ENCODE results near the gene MTX2.

Gene MTX2

DNA sequence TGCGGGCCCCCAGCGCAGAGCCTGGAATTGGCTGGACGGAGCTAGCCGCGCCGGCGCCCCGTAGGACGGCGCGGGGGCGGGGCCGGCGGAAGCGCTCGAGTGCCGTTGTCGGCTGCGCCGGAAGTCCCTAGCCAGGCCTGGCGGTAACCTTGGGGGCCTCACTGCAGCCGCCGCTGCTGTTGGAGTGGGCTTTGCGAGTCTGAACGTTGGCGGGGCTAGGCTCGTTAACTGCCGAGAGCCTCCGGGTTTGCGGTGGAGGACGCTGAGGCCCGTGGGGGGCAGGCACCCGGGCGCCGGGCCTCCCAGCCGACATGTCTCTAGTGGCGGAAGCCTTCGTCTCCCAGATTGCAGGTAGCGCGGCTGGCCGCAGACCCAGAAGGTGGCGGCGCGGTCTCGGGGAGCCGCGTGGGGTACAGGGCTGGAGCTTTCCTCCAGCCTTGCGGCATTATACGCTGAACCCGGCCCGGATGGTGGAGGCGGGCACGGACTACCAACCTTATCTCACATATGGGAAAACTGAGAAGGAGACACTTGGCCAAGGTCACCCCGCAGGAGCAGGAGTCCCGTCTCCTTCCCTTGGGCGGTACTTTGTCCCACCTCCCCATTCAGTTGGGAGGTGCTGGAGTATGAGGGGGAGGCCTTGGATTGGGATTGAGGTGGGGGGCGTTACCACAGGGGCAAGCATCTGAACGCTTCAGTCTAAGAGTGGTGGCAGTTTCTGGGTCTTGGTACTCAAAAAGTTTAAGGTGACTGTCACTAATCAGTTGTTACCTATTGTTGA lies at the start of gene MTX2:
Gene MTX2, plus strand, starts transcription at position 124 of the 781 bp plus-strand sequence. Its CDS starts 188 bp downstream, at position 312.
- DNase-seq, result peak; percentile 78

GRCh38 chr2:176227874-176228273 lies 41.4 kb upstream of the MTX2 start:
- no peak for DNase-seq

DNA sequence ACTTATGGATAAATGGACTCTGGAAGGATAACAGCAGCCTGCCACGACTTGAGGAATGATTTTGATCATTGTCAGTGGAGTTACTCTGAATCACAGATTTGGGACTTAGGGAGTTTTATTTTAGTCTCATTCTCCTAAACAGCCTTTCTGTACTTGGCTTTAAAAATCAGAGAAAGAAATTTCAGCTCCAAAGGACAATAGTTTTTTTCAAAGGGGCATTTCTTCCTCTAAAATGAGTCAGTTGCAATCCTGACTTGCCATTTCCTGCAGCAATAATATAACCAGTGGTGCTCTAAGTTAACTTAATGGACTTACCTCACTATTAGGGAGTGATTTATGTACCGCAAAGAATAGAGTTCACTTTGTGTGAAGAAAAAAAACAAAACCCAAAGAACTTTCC lies 35.1 kb upstream of the MTX2 start:
- no peak for DNase-seq

GRCh38 chr2:176234940-176235339 lies 34.3 kb upstream of the MTX2 start:
- no peak for DNase-seq

- DNase-seq, result no peak
These were observed 31.8 kb upstream of the MTX2 start for GRCh38 chr2:176237456-176237855.

- no peak for DNase-seq
These were observed 30.2 kb upstream of the MTX2 start for GRCh38 chr2:176239031-176239430.

- DNase-seq, result no peak
These were observed 28.9 kb upstream of the MTX2 start for GRCh38 chr2:176240301-176240700.

DNA sequence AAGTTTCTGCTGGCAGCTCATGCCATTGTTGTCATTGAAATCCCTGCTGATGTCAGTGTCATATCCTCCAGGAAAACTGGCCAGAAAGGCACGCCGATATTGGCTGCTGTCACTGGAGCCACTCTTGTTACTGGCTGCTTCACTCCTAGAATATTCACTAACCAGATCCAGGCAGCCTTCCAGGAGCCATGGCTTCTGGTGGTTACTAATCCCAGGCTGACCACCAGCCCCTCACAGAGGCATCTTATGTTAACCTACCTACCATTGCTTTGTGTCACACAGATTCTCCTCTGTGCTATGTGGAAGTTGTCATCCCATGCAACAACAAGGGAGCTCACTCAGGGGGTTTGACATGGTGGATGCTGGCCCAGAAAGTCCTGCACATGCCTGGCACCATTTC lies 27.0 kb upstream of the MTX2 start:
- no peak for DNase-seq

GRCh38 chr2:176246331-176246730 lies 22.9 kb upstream of the MTX2 start:
- DNase-seq, result no peak

DNA sequence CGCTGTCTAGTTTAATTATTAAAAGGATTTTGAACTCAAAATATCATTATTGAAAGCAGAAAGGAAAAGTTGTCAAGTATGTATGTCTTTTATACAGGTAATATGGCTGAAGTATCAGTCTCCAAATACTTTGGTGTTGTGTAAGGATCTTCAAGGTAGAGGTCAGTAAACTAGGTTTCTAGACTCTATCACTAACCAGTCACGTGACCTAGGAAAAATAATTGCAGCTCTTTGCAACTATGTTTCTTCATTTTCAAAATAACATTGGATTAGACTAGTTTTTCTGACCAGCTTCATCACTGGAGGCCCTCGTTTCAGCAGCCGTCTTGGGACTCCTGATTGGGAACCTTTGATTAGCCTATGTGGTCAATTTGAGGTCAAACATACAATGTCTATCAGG lies 21.4 kb upstream of the MTX2 start:
- no peak for DNase-seq

- no peak for DNase-seq
These were observed 17.3 kb upstream of the MTX2 start for GRCh38 chr2:176251928-176252327.

GRCh38 chr2:176260689-176261088 lies 8.6 kb upstream of the MTX2 start:
- DNase-seq, result no peak

DNA sequence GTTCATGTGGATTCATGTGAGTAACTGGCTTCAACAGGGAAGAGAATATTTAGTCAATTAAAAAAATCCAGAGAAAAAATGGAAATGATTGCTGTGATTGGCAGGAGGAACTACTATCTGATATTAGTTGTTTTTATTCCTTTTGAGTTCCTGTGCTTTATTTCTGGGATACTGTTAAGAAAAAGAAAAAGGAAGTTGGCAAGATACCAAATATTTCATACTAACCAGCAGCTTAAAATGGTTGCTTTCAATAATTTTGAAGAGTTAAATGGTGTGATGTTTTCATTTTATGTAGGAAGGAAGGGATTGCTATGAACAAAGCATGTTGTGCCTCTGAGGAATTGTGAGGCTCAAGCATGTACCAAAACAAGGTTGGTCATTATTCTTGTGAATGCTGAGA lies 8.1 kb upstream of the MTX2 start:
- DNase-seq, result no peak

DNA sequence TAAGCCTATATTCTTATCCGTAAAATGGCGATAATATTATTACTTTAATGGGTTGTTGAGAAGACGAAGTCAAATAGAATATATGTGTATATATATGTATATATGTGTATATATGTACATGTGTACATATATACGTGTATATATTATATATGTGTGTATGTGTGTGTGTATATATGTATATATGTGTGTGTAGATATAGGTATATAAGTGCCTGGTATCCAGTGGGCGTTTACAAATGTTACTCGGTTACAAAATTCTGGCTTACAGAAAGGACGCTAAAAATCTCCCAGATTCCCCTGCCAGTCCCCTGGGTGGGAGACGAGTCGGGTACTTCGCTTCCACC lies 295 bp upstream of the MTX2 start:
- no peak for DNase-seq

- DNase-seq, result no peak
These were observed 983 bp downstream of the MTX2 start for GRCh38 chr2:176270100-176270750.

DNA sequence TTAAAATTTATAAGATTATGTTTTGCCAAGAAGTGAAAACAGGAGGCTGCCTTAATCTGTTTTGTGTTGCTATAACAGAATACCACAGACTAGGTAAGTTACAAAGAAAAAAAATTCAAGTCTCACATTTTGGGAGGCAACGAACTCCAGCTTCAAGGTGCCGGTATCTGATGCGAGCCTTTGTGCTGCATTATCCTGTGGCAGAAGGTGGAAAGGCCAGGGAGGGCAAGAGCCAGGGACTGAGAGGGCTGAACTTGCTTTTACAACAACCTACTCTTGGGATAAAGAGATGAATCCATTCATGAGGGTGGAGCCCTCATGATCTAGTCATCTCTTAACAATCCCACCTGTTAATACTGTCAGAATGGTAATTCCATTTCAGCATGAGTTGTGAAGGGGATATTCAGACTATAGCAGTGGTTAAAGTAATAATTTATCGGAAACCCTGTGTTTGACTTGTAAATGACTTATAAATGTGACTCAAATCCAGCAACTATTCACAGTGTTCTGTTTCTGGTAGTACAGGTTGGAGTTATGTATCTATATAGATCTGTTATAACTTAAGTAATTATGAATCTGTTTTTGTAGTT lies 3.7 kb downstream of the MTX2 start:
- DNase-seq, result no peak

DNA sequence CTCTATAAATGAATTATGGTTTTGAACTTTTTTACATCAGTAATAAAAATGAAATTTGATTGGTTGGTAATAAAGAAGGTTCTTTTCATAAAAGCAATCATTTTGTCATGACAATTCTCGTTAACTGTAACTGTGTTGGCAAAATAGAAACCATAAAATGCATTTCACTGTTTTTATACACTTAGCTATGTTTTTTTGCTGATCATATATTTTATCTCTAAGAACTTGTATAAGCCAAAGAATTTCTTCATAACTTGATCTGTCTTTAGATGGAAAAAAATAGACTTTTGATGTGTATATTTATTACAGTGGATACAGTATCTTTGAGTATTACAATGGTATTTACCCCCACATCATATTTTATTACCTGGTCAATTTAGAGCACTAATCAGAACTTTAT lies 9.7 kb downstream of the MTX2 start:
- DNase-seq, result no peak

GRCh38 chr2:176280156-176280555 lies 10.9 kb downstream of the MTX2 start:
- DNase-seq, result peak; percentile 20

- DNase-seq, result no peak
These were observed 11.8 kb downstream of the MTX2 start for GRCh38 chr2:176280867-176281658.

DNA sequence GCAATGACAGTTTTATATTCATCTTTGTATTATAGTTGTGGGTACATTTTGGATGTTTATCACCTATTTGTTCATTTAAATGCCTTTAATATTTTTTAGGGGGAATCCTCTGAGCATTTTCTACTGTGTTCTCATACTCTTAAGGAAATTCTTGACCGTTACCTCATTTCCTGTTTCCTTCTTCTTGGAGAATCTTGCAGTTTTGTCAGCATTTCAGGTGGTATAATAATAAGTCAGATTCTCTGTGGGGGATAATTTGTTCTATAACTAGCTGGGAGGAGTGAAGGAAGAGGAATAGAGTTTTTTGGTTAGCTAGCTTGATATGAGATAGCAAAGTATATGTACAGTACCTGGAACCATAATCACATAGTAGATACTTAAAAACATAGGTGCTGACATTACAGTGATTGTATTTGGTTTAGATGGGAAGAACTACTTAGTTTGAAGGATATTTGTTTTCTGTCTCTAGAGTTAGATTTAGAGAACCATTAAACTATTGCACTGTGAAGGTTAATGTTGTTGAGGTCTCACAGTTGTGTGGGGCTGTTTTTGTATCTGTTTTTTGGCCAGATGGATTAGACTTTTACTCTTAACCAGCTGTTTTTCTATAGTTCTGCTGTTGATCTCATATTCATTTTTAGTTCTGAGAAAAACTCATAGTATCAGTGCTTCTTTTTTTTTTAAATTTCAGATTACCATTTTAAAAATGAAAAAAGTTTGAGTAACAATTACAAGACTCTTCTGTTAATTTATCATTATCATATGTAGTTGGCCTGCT lies 14.2 kb downstream of the MTX2 start:
- DNase-seq, result peak; percentile 78

GRCh38 chr2:176284461-176285049 lies 15.3 kb downstream of the MTX2 start:
- DNase-seq, result no peak

- peak; percentile 21 for DNase-seq
These were observed 16.1 kb downstream of the MTX2 start for GRCh38 chr2:176285321-176285720.

Measured in NCI-H226 (cell line).